NCI-H1436 (cell line): ENCODE results near the gene CDK3.
A peak's percentile ranks its signal among the peaks of the same experiment; 100 is the strongest.
"Not testable (repeated sequence)": the region's sequence is repeated elsewhere in the genome, so short reads cannot be mapped to it uniquely, and the experiment has no call there.

Source experiments
- DNase-seq: peaks from one replicate; lab custom pipeline; 2025; lab: John Stamatoyannopoulos, UW

CDK3 gene

GRCh38 chr17:76000755-76001521 lies at the start of gene CDK3:
TSS of gene CDK3 (plus strand) at chr17:76000855. CDS start at chr17:76001426, 571 bp downstream.
- no peak for DNase-seq

GRCh38 chr17:75950855-75951554 lies 49.6 kb upstream of the CDK3 start:
- no peak for DNase-seq

- no peak for DNase-seq
These were observed 41.4 kb upstream of the CDK3 start for GRCh38 chr17:75959051-75959838.

GRCh38 chr17:75959839-75960511 lies 40.7 kb upstream of the CDK3 start:
- no peak for DNase-seq

- DNase-seq: no peak
These were observed 35.2 kb upstream of the CDK3 start for GRCh38 chr17:75965468-75965867.

GRCh38 chr17:75969044-75969443 lies 31.6 kb upstream of the CDK3 start:
- DNase-seq: not testable (repeated sequence)

- no peak for DNase-seq
These were observed 30.6 kb upstream of the CDK3 start for GRCh38 chr17:75970011-75970523.

- no peak for DNase-seq
These were observed 30.0 kb upstream of the CDK3 start for GRCh38 chr17:75970626-75971025.

GRCh38 chr17:75975187-75975586 lies 25.5 kb upstream of the CDK3 start:
- not testable (repeated sequence) for DNase-seq

- DNase-seq: no peak
These were observed 24.9 kb upstream of the CDK3 start for GRCh38 chr17:75975757-75976174.

- DNase-seq: no peak
These were observed 24.3 kb upstream of the CDK3 start for GRCh38 chr17:75976175-75976848.

- peak; percentile 99 for DNase-seq
These were observed 21.5 kb upstream of the CDK3 start, which contains the start of the genes ACOX1 and TEN1 for GRCh38 chr17:75978938-75979704. TSS of gene ACOX1 (minus strand) at chr17:75979166. CDS start at chr17:75979073, 93 bp downstream. TSS of gene TEN1 (plus strand) at chr17:75979240. CDS start at chr17:75986193, 6,953 bp downstream.

- DNase-seq: no peak
These were observed 20.9 kb upstream of the CDK3 start for GRCh38 chr17:75979705-75980187.

GRCh38 chr17:75980188-75981018 lies 20.3 kb upstream of the CDK3 start:
- DNase-seq: no peak

- DNase-seq: no peak
These were observed 19.5 kb upstream of the CDK3 start for GRCh38 chr17:75981019-75981615.

GRCh38 chr17:75983501-75984181 lies 17.0 kb upstream of the CDK3 start:
- no peak for DNase-seq

- no peak for DNase-seq
These were observed 14.7 kb upstream of the CDK3 start for GRCh38 chr17:75985986-75986385.

- no peak for DNase-seq
These were observed 13.6 kb upstream of the CDK3 start for GRCh38 chr17:75987041-75987440.
